B cell (primary cell): ENCODE results near the gene ZNF407. TPM values are rescaled to one million over a fixed set of nuclear protein-coding genes. Genes with fewer than 3 reads are reported as not detected.

Experiments used
- ATAC-seq: fragments of 200-7000 bp; cut with Tn5 transposase; one replicate; pipeline ENCODE4 v1.10.0; 2021; ENCODE audit warnings: low read depth, mild to moderate bottlenecking, moderate number of reproducible peaks, moderate library complexity
- CTCF ChIA-PET: fragments of 350-600 bp; sonication (Branson Sonifier 250); formaldehyde crosslinking; loops from one replicate; lab custom pipeline; 2021; ENCODE audit warnings: antibody characterized with exemption, inconsistent platforms; lab: Charles Lee
- POLR2A ChIA-PET: fragments of 350-600 bp; sonication (Branson Sonifier 250); formaldehyde crosslinking; loops from one replicate; lab custom pipeline; 2021; ENCODE audit warnings: antibody characterized with exemption; lab: Charles Lee
- DNase-seq: peaks from one replicate; pipeline ENCODE4 v3.0.0; 2013
- H2AFZ ChIP-seq: 2 replicates; pipeline ENCODE4 v1.6.1; 2012; ENCODE audit warnings: mild to moderate bottlenecking, low read depth, low read length; ENCODE audit not compliant: insufficient read depth, poor library complexity, severe bottlenecking
- H3K27ac ChIP-seq, 2 donors: 1 replicate in 1 of 2; 2 replicates in 1 of 2; pipeline ENCODE4 v1.5.1; 2012 to 2013; ENCODE audit warnings: low read length in 2 of 2, mild to moderate bottlenecking in 2 of 2, moderate library complexity in 1 of 2
- H3K27me3 ChIP-seq, 4 experiments: fragments of 200-600 bp in 1 of 4; sonication (generic) in 1 of 4; replicated peaks in 1 of 4; 1 replicate in 2 of 4; 2 replicates in 2 of 4; pipeline versions ENCODE4 v1.6.1 to v1.7.0; 2013 to 2016; ENCODE audit warnings: low read length in 3 of 4, mild to moderate bottlenecking in 2 of 4, mixed read lengths in 1 of 4, moderate library complexity in 1 of 4; ENCODE audit not compliant: insufficient read depth in 4 of 4, control insufficient read depth in 3 of 4; ENCODE audit errors: control extremely low read depth in 1 of 4
- H3K36me3 ChIP-seq, 2 experiments: replicated peaks in 1 of 2; 1 replicate in 1 of 2; 2 replicates in 1 of 2; pipeline versions ENCODE4 v1.6.1 to v1.7.1; 2013; ENCODE audit warnings: low read length in 1 of 2; ENCODE audit not compliant: insufficient read depth in 2 of 2, control insufficient read depth in 1 of 2; ENCODE audit errors: control extremely low read depth in 1 of 2, extremely low read depth in 1 of 2
- H3K4me1 ChIP-seq, 2 donors: fragments of 200-600 bp in 1 of 2; sonication (generic) in 1 of 2; 1 replicate in 1 of 2; 2 replicates in 1 of 2; pipeline versions ENCODE4 v1.5.1 to v1.6.1; 2013 to 2017; ENCODE audit warnings: low read length in 2 of 2; ENCODE audit not compliant: control insufficient read depth in 2 of 2, insufficient read depth in 2 of 2
- H3K4me2 ChIP-seq: replicated peaks from 2 replicates; pipeline ENCODE3; 2012; ENCODE audit warnings: mild to moderate bottlenecking, low read depth, low read length; ENCODE audit not compliant: poor library complexity, severe bottlenecking
- H3K4me3 ChIP-seq, 5 experiments: fragments of 200-600 bp in 1 of 5; sonication (generic) in 1 of 5; 1 replicate in 3 of 5; 2 replicates in 2 of 5; pipeline versions ENCODE4 v1.5.1 to v1.7.0; 2011 to 2016; ENCODE audit warnings: low read length in 4 of 5, mild to moderate bottlenecking in 4 of 5, low read depth in 2 of 5, control low read depth in 1 of 5, moderate library complexity in 1 of 5; ENCODE audit not compliant: insufficient read depth in 1 of 5; ENCODE audit errors: control extremely low read depth in 1 of 5, extremely low read depth in 1 of 5
- H3K79me2 ChIP-seq: fragments of 200-600 bp; sonication (generic); one replicate; pipeline ENCODE4 v1.6.0; 2016; ENCODE audit warnings: low read length; ENCODE audit not compliant: control insufficient read depth, insufficient read depth
- H3K9ac ChIP-seq: fragments of 200-600 bp; sonication (generic); 2 replicates; pipeline ENCODE4 v1.6.1; 2017; ENCODE audit warnings: mild to moderate bottlenecking, low read length, moderate library complexity
- H3K9me3 ChIP-seq, 3 donors: one replicate each; pipeline versions ENCODE4 v1.6.1 to v1.7.1; 2013; ENCODE audit warnings: low read length in 2 of 3; ENCODE audit not compliant: control insufficient read depth in 2 of 3, insufficient read depth in 1 of 3; ENCODE audit errors: control extremely low read depth in 1 of 3
- H4K20me1 ChIP-seq: 2 replicates; pipeline ENCODE4 v1.6.0; 2012; ENCODE audit warnings: mild to moderate bottlenecking, low read length; ENCODE audit not compliant: insufficient read depth, control insufficient read depth, poor library complexity, severe bottlenecking
- H3K27ac Mint-ChIP-seq: one replicate; pipeline ENCODE4 v1.8.0; 2021; ENCODE audit warnings: mixed read lengths
- H3K27me3 Mint-ChIP-seq: one replicate; pipeline ENCODE4 v1.8.0; 2021; ENCODE audit warnings: mixed read lengths
- H3K4me1 Mint-ChIP-seq: one replicate; pipeline ENCODE4 v1.8.0; 2021; ENCODE audit warnings: mixed read lengths
- H3K4me3 Mint-ChIP-seq: one replicate; pipeline ENCODE4 v1.8.0; 2021; ENCODE audit warnings: mixed read lengths
- H3K9me3 Mint-ChIP-seq: one replicate; pipeline ENCODE4 v1.8.0; 2022; ENCODE audit warnings: mixed read lengths; ENCODE audit not compliant: insufficient read depth
- CTCF ChIP-seq: fragments of 200-600 bp; IDR thresholded peaks from one replicate; pipeline ENCODE4 v1.8.0; 2022; ENCODE audit warnings: antibody characterized with exemption, mild to moderate bottlenecking
- EZH2 ChIP-seq: IDR thresholded peaks from 2 replicates; pipeline ENCODE4 v1.6.1; 2012; ENCODE audit warnings: borderline replicate concordance, low read depth, mild to moderate bottlenecking, moderate library complexity, low read length; ENCODE audit not compliant: insufficient read depth, poor library complexity, severe bottlenecking
- WGBS: methylation state at CpG from one replicate; pipeline ENCODE4 v1.1.5; 2013; ENCODE audit warnings: missing lambda C conversion rate; ENCODE audit not compliant: insufficient coverage; 5-methylcytosine and 5-hydroxymethylcytosine counted together
- intact Hi-C: fragments of 100-400 bp; cut with micrococcal nuclease; formaldehyde crosslinking; loops from one replicate; pipeline ENCODE4 v1.10.0; 2022
- polyA plus RNA-seq: library from polyadenylated mRNA; depleted of rRNA; stranded (reverse); fragments of >200 nt; gene quantifications from 2 replicates; pipeline ENCODE4 v1.2.3, GENCODE V29; 2012
- total RNA-seq, 2 donors: library from RNA; stranded (reverse); fragments of 120-200 nt in 1 of 2; gene quantifications; 1 replicate in 1 of 2; 2 replicates in 1 of 2; pipeline versions ENCODE4 v1.2.3 to v1.2.4, GENCODE V29; 2013 to 2022

The ZNF407 gene
- total and polyA plus RNA-seq, 2 donors (not counting 1 experiment from before 2014, with no cell fraction given) = 4.5 to 37.1 TPM

- Mint-ChIP-seq H3K27me3 (no peaks in the 10 kb centered on the region), H3K4me1 (peaks cover 23% of the 10 kb centered on the region), H3K4me3 (no peak overlapping the region), H3K27ac (no peak overlapping the region), H3K9me3 (no peaks in the 10 kb centered on the region)
- CTCF ChIA-PET = no interaction called here
- H4K20me1 ChIP-seq = no peaks in the 10 kb centered on the region
- H3K9me3 ChIP-seq = no peaks in the 10 kb centered on the region
- ATAC-seq = no peak
- no peak for DNase-seq
- no peaks in the 10 kb centered on the region for H3K27me3 ChIP-seq
- no peak overlapping the region for H3K4me3 ChIP-seq
- no peak overlapping the region for H3K4me2 ChIP-seq
- POLR2A ChIA-PET = no interaction called here
- intact Hi-C loops = no loop called here
- H3K9ac ChIP-seq = no peak overlapping the region
- no peak overlapping the region for H3K27ac ChIP-seq
- WGBS = 67% methylated on average over 1 of the region's 4 CpGs
- TF ChIP-seq CTCF = no peak
- no peak for TF ChIP-seq EZH2
- H3K79me2 ChIP-seq = no peaks in the 10 kb centered on the region
- H2AFZ ChIP-seq = no peak overlapping the region
- H3K36me3 ChIP-seq = peaks cover 0 to 3% of the 10 kb centered on the region in 2 experiments
- peaks cover 0 to 4% of the 10 kb centered on the region in 2 donors for H3K4me1 ChIP-seq
Observed at GRCh38 chr18:74796211-74796610, 198.5 kb downstream of the ZNF407 start.

- Histone ChIP-seq H3K36me3 (no peaks in the 10 kb centered on the region), H3K4me2 (no peak overlapping the region), H3K27me3 (no peaks in the 10 kb centered on the region), H3K9ac (no peak overlapping the region), H3K9me3 (no peaks in the 10 kb centered on the region), H4K20me1 (no peaks in the 10 kb centered on the region), H3K4me1 (peaks cover 0 to 4% of the 10 kb centered on the region in 2 donors), H2AFZ (no peak overlapping the region), H3K27ac (no peak overlapping the region), H3K4me3 (no peak overlapping the region), H3K79me2 (no peaks in the 10 kb centered on the region)
- DNase-seq (no peak), ATAC-seq (no peak)
- H3K27me3 Mint-ChIP-seq = no peaks in the 10 kb centered on the region
- WGBS = 67% methylated on average over 3 of the region's 7 CpGs
- no peak for TF ChIP-seq EZH2
- TF ChIP-seq CTCF = no peak
- H3K4me1 Mint-ChIP-seq = peaks cover 23% of the 10 kb centered on the region
- POLR2A ChIA-PET = no interaction called here
- CTCF ChIA-PET = no interaction called here
- H3K4me3 Mint-ChIP-seq = peak overlapping the region; percentile 38
- no peaks in the 10 kb centered on the region for H3K9me3 Mint-ChIP-seq
- intact Hi-C loops = no loop called here
- H3K27ac Mint-ChIP-seq = no peak overlapping the region
Observed at GRCh38 chr18:74796841-74797576, 199.3 kb downstream of the ZNF407 start.
